A549 (cell line): ENCODE measurements around the gene FAM20C. TPM values are rescaled to one million over a fixed set of nuclear protein-coding genes. Genes with fewer than 3 reads are reported as not detected.

Experiments used
- ATAC-seq, 2 experiments: fragments of 200-7000 bp in 1 of 2; fragments of >200 bp in 1 of 2; cut with Nextera tagmentation in 1 of 2; cut with Tn5 transposase in 1 of 2; 3 replicates each; pipeline versions ENCODE4 v1.8.0 to v1.9.1; 2018 to 2020; ENCODE audit warnings: mild to moderate bottlenecking in 1 of 2, moderate library complexity in 1 of 2
- CTCF ChIA-PET: fragments of 300-600 bp; sonication (Branson Sonifier 250); formaldehyde crosslinking; extraction: SDS; loops from one replicate; lab custom pipeline; 2021; ENCODE audit warnings: antibody characterized with exemption, inconsistent platforms; lab: Yijun Ruan, JAX
- POLR2A ChIA-PET: fragments of 350-600 bp; formaldehyde crosslinking; extraction: SDS; loops from one replicate; lab custom pipeline; 2021; ENCODE audit warnings: antibody characterized with exemption, inconsistent platforms; lab: Yijun Ruan, JAX
- DNase-seq, 2 experiments: peaks; one replicate each; pipeline versions ENCODE4 v3.0.0 to v3.0.0-alpha.2; 2011 to 2016; ENCODE audit warnings: low read depth in 1 of 2, low spot score in 1 of 2
- FAIRE-seq: peaks from 2 replicates; lab custom pipeline; 2011; peaks lifted over from hg19 to GRCh38; lab: Jason Lieb, UNC
- H3K27ac ChIP-seq, 2 experiments: fragments of >200 bp; sonication (Bioruptor Twin); formaldehyde crosslinking; 3 replicates each; pipeline ENCODE4 v1.5.1; 2016 to 2017
- H3K4me1 ChIP-seq: fragments of >200 bp; sonication (Bioruptor Twin); formaldehyde crosslinking; 3 replicates; pipeline ENCODE4 v1.6.1; 2016
- H3K4me2 ChIP-seq: fragments of >200 bp; sonication (Bioruptor Twin); formaldehyde crosslinking; 3 replicates; pipeline ENCODE4 v1.6.1; 2016
- H3K4me3 ChIP-seq: fragments of >200 bp; sonication (Bioruptor Twin); formaldehyde crosslinking; 3 replicates; pipeline ENCODE4 v1.5.1; 2016
- H3K9me3 ChIP-seq: fragments of >200 bp; sonication (Bioruptor Twin); formaldehyde crosslinking; 3 replicates; pipeline ENCODE4 v1.6.1; 2016
- ATOH8 ChIP-seq: fragments of 250-450 bp; sonication (Bioruptor Pico); IDR thresholded peaks from 2 replicates; pipeline ENCODE4 v1.5.0; 2020; ENCODE audit warnings: low read depth, mild to moderate bottlenecking, moderate library complexity
- BHLHE40 ChIP-seq: IDR thresholded peaks from 2 replicates; pipeline ENCODE4 v1.6.1; 2012; ENCODE audit warnings: low read depth, low read length, inconsistent platforms
- CBX8 ChIP-seq: fragments of 200-600 bp; sonication (generic); IDR thresholded peaks from 2 replicates; pipeline ENCODE4 v1.6.1; 2016
- CEBPB ChIP-seq, 2 experiments: fragments of >200 bp in 1 of 2; sonication (Bioruptor Twin) in 1 of 2; formaldehyde crosslinking in 1 of 2; IDR thresholded peaks; 2 replicates each; pipeline ENCODE4 v1.6.1; 2012 to 2016
- E2F6 ChIP-seq: IDR thresholded peaks from 2 replicates; pipeline ENCODE4 v1.6.1; 2012; ENCODE audit warnings: low read depth, borderline replicate concordance
- EHMT2 ChIP-seq: fragments of 200-600 bp; sonication (generic); IDR thresholded peaks from 2 replicates; pipeline ENCODE4 v1.6.1; 2016; ENCODE audit warnings: antibody characterized with exemption, low read depth, mild to moderate bottlenecking, moderate library complexity
- FOSB ChIP-seq: fragments of 250-450 bp; sonication (Bioruptor Pico); IDR thresholded peaks from 2 replicates; pipeline ENCODE4 v1.5.0; 2020; ENCODE audit warnings: mild to moderate bottlenecking, moderate library complexity
- JUN ChIP-seq, 2 experiments: fragments of >200 bp; sonication (Bioruptor Twin); formaldehyde crosslinking; IDR thresholded peaks; 2 replicates in 1 of 2; 3 replicates in 1 of 2; pipeline ENCODE4 v1.6.1; 2016 to 2017
- JUNB ChIP-seq: fragments of >200 bp; sonication (Bioruptor Twin); formaldehyde crosslinking; IDR thresholded peaks from 2 replicates; pipeline ENCODE4 v1.6.1; 2016
- KDM1A ChIP-seq: fragments of 200-600 bp; sonication (generic); IDR thresholded peaks from 2 replicates; pipeline ENCODE4 v1.6.1; 2016; ENCODE audit warnings: low read depth, mild to moderate bottlenecking
- KDM5A ChIP-seq: fragments of 200-600 bp; sonication (generic); IDR thresholded peaks from 2 replicates; pipeline ENCODE4 v1.6.1; 2016; ENCODE audit warnings: antibody characterized with exemption, mild to moderate bottlenecking
- MAFK ChIP-seq: fragments of 450-650 bp; IDR thresholded peaks from 2 replicates; pipeline ENCODE4 v1.6.1; 2014; ENCODE audit not compliant: partially characterized antibody
- MAX ChIP-seq: IDR thresholded peaks from 2 replicates; pipeline ENCODE4 v1.6.1; 2012
- NR3C1 ChIP-seq: fragments of >200 bp; sonication (Bioruptor Twin); formaldehyde crosslinking; IDR thresholded peaks from 3 replicates; pipeline ENCODE4 v1.6.1; 2017
- PBX3 ChIP-seq: IDR thresholded peaks from 2 replicates; pipeline ENCODE4 v1.6.1; 2012
- PHF8 ChIP-seq: fragments of 200-600 bp; sonication (generic); IDR thresholded peaks from 2 replicates; pipeline ENCODE4 v1.6.1; 2016; ENCODE audit warnings: low read depth, mild to moderate bottlenecking, antibody characterized with exemption, moderate library complexity, borderline replicate concordance
- RCOR1 ChIP-seq: fragments of 150-350 bp; IDR thresholded peaks from 2 replicates; pipeline ENCODE4 v1.6.1; 2014; ENCODE audit warnings: antibody characterized with exemption, low read length, low read depth
- USF2 ChIP-seq: fragments of 450-650 bp; IDR thresholded peaks from 2 replicates; pipeline ENCODE4 v1.6.1; 2014; ENCODE audit warnings: antibody characterized with exemption
- ZFP36 ChIP-seq: fragments of 450-650 bp; IDR thresholded peaks from 2 replicates; pipeline ENCODE4 v1.6.1; 2014; ENCODE audit warnings: borderline replicate concordance; ENCODE audit not compliant: partially characterized antibody
- ZSCAN20 ChIP-seq: fragments of 250-450 bp; sonication (Bioruptor Pico); IDR thresholded peaks from 2 replicates; pipeline ENCODE4 v1.8.0; 2022; ENCODE audit warnings: mild to moderate bottlenecking, moderate library complexity
- WGBS: methylation state at CpG from one replicate; pipeline ENCODE4 v1.1.6; 2017; ENCODE audit errors: missing lambda C conversion rate; 5-methylcytosine and 5-hydroxymethylcytosine counted together
- polyA plus RNA-seq, 4 experiments: library from polyadenylated mRNA; depleted of rRNA in 3 of 4; stranded (reverse); fragments of >200 nt; fragmentation: RNase III in 1 of 4; extraction: RNeasy Plus Mini Kit Qiagen cat#74134 plus additional on column Dnase treatment in 1 of 4; gene quantifications; 2 replicates in 3 of 4; 3 replicates in 1 of 4; pipeline ENCODE4 v1.2.3, GENCODE V29; 2011 to 2017

FAM20C gene
- polyA plus RNA-seq, 2 of the 4 experiments (the other 2 are of a cell fraction) = 5.6 to 20.3 TPM

GRCh38 chr7:166338-167060, 25.9 kb upstream of the FAM20C start (continued):
- no peak for TF ChIP-seq PHF8

- WGBS = 61% methylated on average over 24 of the region's 25 CpGs
- Histone ChIP-seq H3K9me3 (no peaks in the 10 kb centered on the region), H3K27ac (no peak overlapping the region), H3K4me1 (no peaks in the 10 kb centered on the region), H3K4me2 (no peak overlapping the region), H3K4me3 (no peak overlapping the region)
- no peak for ATAC-seq
- POLR2A ChIA-PET = no interaction called here
- TF ChIP-seq CEBPB (IDR thresholded peaks at IDR 0.05) = no peak
- no peak for TF ChIP-seq ATOH8 (CRISPR knock-in tag)
- no peak for TF ChIP-seq KDM1A
- TF ChIP-seq PBX3 = no peak
- CTCF ChIA-PET = no interaction called here
- no peak for FAIRE-seq
- no peak for DNase-seq
Observed at GRCh38 chr7:167090-167855, 25.1 kb upstream of the FAM20C start.

- Histone ChIP-seq H3K9me3 (no peaks in the 10 kb centered on the region), H3K4me2 (no peak overlapping the region), H3K4me3 (no peak overlapping the region), H3K27ac (no peak overlapping the region), H3K4me1 (no peaks in the 10 kb centered on the region)
- DNase-seq = no peak
- POLR2A ChIA-PET = no interaction called here
- CTCF ChIA-PET = no interaction called here
- no peak for FAIRE-seq
- 66% methylated on average over 26 of the region's 31 CpGs for WGBS
- no peak for ATAC-seq
- no peak for TF ChIP-seq KDM5A
- no peak for TF ChIP-seq MAX
- TF ChIP-seq USF2 = no peak
- no peak for TF ChIP-seq EHMT2
- TF ChIP-seq NR3C1 = no peak
- TF ChIP-seq CEBPB (IDR thresholded peaks at IDR 0.05) = no peak
- TF ChIP-seq ZSCAN20 (CRISPR knock-in tag) = no peak
- TF ChIP-seq JUNB = no peak
- no peak for TF ChIP-seq BHLHE40
- TF ChIP-seq E2F6 = no peak
- no peak for TF ChIP-seq JUN (IDR thresholded peaks at IDR 0.05)
- TF ChIP-seq RCOR1 = no peak
- no peak for TF ChIP-seq ZFP36
- no peak for TF ChIP-seq MAFK
- TF ChIP-seq CBX8 = no peak
- no peak for TF ChIP-seq FOSB (CRISPR knock-in tag)
Observed at GRCh38 chr7:167976-168791, 24.2 kb upstream of the FAM20C start.
